ENCODE results near the gene ENOX1.

- TF ChIP-seq ZNF214 (tag by site-specific recombination; IDR thresholded peaks at IDR 0.05; ENCODE audit: borderline replicate concordance) (no peak), YY1 (tag by site-specific recombination; IDR thresholded peaks at IDR 0.05) (no peak), CTCF (tag by site-specific recombination; IDR thresholded peaks at IDR 0.05) (no peak), ZNF24 (tag by site-specific recombination; IDR thresholded peaks at IDR 0.05) (no peak), ZNF48 (tag by site-specific recombination; IDR thresholded peaks at IDR 0.05) (no peak), SP2 (tag by site-specific recombination; IDR thresholded peaks at IDR 0.05) (no peak), ZNF175 (tag by site-specific recombination; IDR thresholded peaks at IDR 0.05) (no peak), EGR2 (tag by site-specific recombination; IDR thresholded peaks at IDR 0.05; ENCODE audit: low read depth) (no peak), REST (tag by site-specific recombination; IDR thresholded peaks at IDR 0.05) (no peak)
Observed at GRCh38 chr13:43773602-43774001, 13.2 kb downstream of the ENOX1 start.

All from HEK293 (cell line).